Mucosa of descending colon (tissue), 3 donors: ENCODE data around the gene URI1. TPM values are rescaled to one million over a fixed set of nuclear protein-coding genes. Genes with fewer than 3 reads are reported as not detected.

Source experiments
- ATAC-seq: fragments of 200-7000 bp; cut with Tn5 transposase; one replicate; pipeline ENCODE4 v1.9.1; 2020; ENCODE audit warnings: mild to moderate bottlenecking, moderate library complexity
- DNase-seq, 3 donors: peaks; one replicate each; pipeline ENCODE4 v3.0.0-alpha.2; 2020
- H3K36me3 ChIP-seq: fragments of 200-600 bp; one replicate; pipeline ENCODE4 v1.8.0; 2021; ENCODE audit warnings: low read depth, mild to moderate bottlenecking
- H3K4me1 ChIP-seq: fragments of 200-600 bp; one replicate; pipeline ENCODE4 v1.8.0; 2021; ENCODE audit warnings: low read depth, mild to moderate bottlenecking
- H3K4me3 ChIP-seq: fragments of 200-600 bp; one replicate; pipeline ENCODE4 v1.8.0; 2021; ENCODE audit warnings: mild to moderate bottlenecking
- H3K9me3 ChIP-seq: fragments of 200-600 bp; one replicate; pipeline ENCODE4 v1.8.0; 2021; ENCODE audit warnings: mild to moderate bottlenecking
- intact Hi-C, 2 donors: fragments of 100-400 bp; cut with DNase I in 1 of 2; cut with micrococcal nuclease in 1 of 2; formaldehyde crosslinking; loops; one replicate each; pipeline versions ENCODE4 v1.11.0 to v1.11.1; 2022; cut with DNase I, micrococcal nuclease
- total RNA-seq, 3 donors: library from RNA; stranded (reverse); fragmentation: NEBNext Ultra II Directional in 2 of 3; extraction: Animal tissue kit (Norgen Biotek cat#: 25700) in 2 of 3; gene quantifications; one replicate each; pipeline versions ENCODE4 v1.2.1 to v1.2.4, GENCODE V29; 2021 to 2023
- TF ChIP-seq, protein P1 (sequence below): fragments of 200-600 bp; IDR thresholded peaks from one replicate; pipeline ENCODE4 v1.8.0; 2022; ENCODE audit warnings: antibody characterized with exemption, mild to moderate bottlenecking
- donor health status: DM: no; HTN: no; CAD: no; lungs with moderate emphysema.
- donor health status: DM: no; HTN: no; CAD: no.
- donor health status: DM: no; HTN: yes; CAD: no.

Gene URI1
- total RNA-seq, 3 donors from 2014 or later, result 40.0 to 65.5 (median 43.4) TPM

GRCh38 chr19:29976151-29976943 is 34.3 kb downstream of the URI1 start:
- ATAC-seq, result no peak
- intact Hi-C loops, result no loop called here

DNA sequence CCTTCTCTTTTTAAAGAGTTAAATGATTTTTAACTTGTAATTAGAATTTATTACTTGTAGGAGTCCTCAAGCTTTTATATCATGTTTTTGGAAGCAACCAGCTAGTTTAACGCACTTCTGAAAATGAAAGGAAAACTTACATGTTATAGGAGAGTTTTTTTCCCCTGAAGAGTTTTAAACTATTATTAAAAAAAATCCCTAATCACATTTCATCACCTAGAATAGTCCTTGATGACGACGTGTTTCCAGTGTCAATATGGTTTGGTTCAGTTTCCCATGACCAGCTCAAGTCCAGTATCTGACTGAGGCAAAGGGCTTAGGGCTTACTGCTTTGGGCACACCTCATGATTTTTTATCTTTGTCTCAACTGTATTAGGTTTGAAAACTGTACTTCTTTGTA is 36.0 kb downstream of the URI1 start:
- intact Hi-C loops, result no loop called here
- ATAC-seq, result no peak
- DNase-seq, result no peak

More at GRCh38 chr19:29976151-29976943, 34.3 kb downstream of the URI1 start:
- H3K4me1 ChIP-seq, result peaks cover 8% of the 10 kb centered on the region
- no peaks in the 10 kb centered on the region for H3K9me3 ChIP-seq
- TF ChIP-seq, protein P1, sequence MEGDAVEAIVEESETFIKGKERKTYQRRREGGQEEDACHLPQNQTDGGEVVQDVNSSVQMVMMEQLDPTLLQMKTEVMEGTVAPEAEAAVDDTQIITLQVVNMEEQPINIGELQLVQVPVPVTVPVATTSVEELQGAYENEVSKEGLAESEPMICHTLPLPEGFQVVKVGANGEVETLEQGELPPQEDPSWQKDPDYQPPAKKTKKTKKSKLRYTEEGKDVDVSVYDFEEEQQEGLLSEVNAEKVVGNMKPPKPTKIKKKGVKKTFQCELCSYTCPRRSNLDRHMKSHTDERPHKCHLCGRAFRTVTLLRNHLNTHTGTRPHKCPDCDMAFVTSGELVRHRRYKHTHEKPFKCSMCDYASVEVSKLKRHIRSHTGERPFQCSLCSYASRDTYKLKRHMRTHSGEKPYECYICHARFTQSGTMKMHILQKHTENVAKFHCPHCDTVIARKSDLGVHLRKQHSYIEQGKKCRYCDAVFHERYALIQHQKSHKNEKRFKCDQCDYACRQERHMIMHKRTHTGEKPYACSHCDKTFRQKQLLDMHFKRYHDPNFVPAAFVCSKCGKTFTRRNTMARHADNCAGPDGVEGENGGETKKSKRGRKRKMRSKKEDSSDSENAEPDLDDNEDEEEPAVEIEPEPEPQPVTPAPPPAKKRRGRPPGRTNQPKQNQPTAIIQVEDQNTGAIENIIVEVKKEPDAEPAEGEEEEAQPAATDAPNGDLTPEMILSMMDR, result no peak
- H3K36me3 ChIP-seq, result no peaks in the 10 kb centered on the region
- no peak overlapping the region for H3K4me3 ChIP-seq
- no peak for DNase-seq

DNA sequence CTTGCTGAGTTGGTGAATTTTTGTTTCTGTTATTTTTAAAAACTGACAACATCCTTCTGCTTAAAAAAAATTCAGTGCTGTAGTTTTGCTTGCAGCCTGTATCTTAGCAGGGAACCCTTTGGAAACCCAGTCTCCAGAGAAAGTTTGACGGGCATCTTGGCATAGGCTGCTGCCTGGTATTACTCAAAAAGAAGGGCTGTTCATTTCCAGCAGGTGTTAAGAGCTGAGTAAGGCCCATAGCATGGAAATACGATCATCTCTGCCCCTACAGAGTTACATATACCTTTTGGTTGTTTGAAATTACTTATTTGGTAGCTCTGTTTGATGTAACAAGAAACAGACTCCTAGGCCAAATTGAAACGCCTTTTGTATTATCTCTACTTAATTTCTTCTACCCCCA is 41.5 kb downstream of the URI1 start:
- H3K9me3 ChIP-seq, result no peaks in the 10 kb centered on the region
- no peak overlapping the region for H3K4me3 ChIP-seq
- TF ChIP-seq, protein P1, result no peak

More for the DNA sequence above, 36.0 kb downstream of the URI1 start:
- Histone ChIP-seq H3K4me3 (no peak overlapping the region), H3K36me3 (no peaks in the 10 kb centered on the region), H3K9me3 (no peaks in the 10 kb centered on the region), H3K4me1 (peaks cover 8% of the 10 kb centered on the region)
- TF ChIP-seq, protein P1, result no peak

GRCh38 chr19:29985196-29985595 is 43.2 kb downstream of the URI1 start:
- intact Hi-C loops, result no loop called here

More for the DNA sequence above, 41.5 kb downstream of the URI1 start:
- Histone ChIP-seq H3K4me1 (no peaks in the 10 kb centered on the region), H3K36me3 (no peaks in the 10 kb centered on the region)
- no peak for ATAC-seq
- intact Hi-C loops, result no loop called here
- DNase-seq, result no peak

DNA sequence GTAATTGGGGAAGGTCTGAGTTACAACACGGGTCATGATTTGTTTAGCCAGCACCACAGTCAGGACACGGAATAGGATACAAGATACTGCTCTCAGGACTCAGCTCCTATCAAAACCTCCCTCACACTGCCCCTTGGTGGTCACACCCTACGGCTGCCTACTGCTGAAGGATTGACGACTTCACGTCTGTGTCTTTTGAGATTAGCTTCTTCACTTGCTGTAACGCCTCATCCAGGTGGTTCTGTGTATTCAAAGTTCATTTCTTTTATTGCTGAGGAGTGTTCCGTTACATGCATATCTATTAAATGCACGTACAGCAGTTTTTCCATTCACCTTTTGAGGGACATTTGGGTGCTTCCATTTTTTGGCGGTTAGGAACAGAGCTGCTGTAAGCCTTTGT is 46.3 kb downstream of the URI1 start:
- DNase-seq, result no peak
- Histone ChIP-seq H3K36me3 (no peaks in the 10 kb centered on the region), H3K9me3 (no peaks in the 10 kb centered on the region), H3K4me3 (no peak overlapping the region), H3K4me1 (no peaks in the 10 kb centered on the region)
- ATAC-seq, result peak; percentile 60
- TF ChIP-seq, protein P1, result no peak
- intact Hi-C loops, result no loop called here

More at GRCh38 chr19:29985196-29985595, 43.2 kb downstream of the URI1 start:
- Histone ChIP-seq H3K4me1 (no peaks in the 10 kb centered on the region), H3K9me3 (no peaks in the 10 kb centered on the region), H3K4me3 (no peak overlapping the region), H3K36me3 (no peaks in the 10 kb centered on the region)
- no peak for DNase-seq
- TF ChIP-seq, protein P1, result no peak
- no peak for ATAC-seq
